OCI-LY3 (cell line): Measurements from ENCODE around the gene TAF1A.

Experiments
- H2AFZ ChIP-seq: fragments of 200-600, 300-600 bp; shearing (Covaris generic); 2 replicates; pipeline ENCODE4 v1.6.0; 2014; ENCODE audit warnings: antibody characterized with exemption, low read depth, low read length
- H3K27ac ChIP-seq: fragments of 200-600, 300-600 bp; sonication (generic); 2 replicates; pipeline ENCODE4 v1.5.1; 2014; ENCODE audit warnings: mild to moderate bottlenecking, low read length, moderate library complexity, mixed read lengths
- H3K27me3 ChIP-seq: fragments of 200-600, 300-600 bp; sonication (generic); 2 replicates; pipeline ENCODE4 v1.6.1; 2014; ENCODE audit warnings: low read depth, low read length, mixed read lengths
- H3K36me3 ChIP-seq: fragments of 200-600, 300-600 bp; sonication (generic); replicated peaks from 2 replicates; pipeline ENCODE3; 2014; ENCODE audit warnings: low read depth, low read length, mixed read lengths
- H3K4me1 ChIP-seq: fragments of 300-600, 200-600 bp; sonication (generic); 2 replicates; pipeline ENCODE4 v1.6.1; 2014; ENCODE audit warnings: low read length, mixed read lengths
- H3K4me2 ChIP-seq: fragments of 200-600, 300-600 bp; sonication (generic); 2 replicates; pipeline ENCODE4 v1.6.1; 2014; ENCODE audit warnings: low read length, mixed read lengths
- H3K4me3 ChIP-seq: fragments of 300-600, 200-600 bp; sonication (generic); 2 replicates; pipeline ENCODE4 v1.5.1; 2014; ENCODE audit warnings: antibody characterized with exemption, mild to moderate bottlenecking, low read length, moderate library complexity
- H3K79me2 ChIP-seq: fragments of 300-600, 200-600 bp; shearing (Covaris generic); 2 replicates; pipeline ENCODE4 v1.6.1; 2014; ENCODE audit warnings: mild to moderate bottlenecking, low read length, mixed read lengths
- H3K9ac ChIP-seq: fragments of 300-600, 200-600 bp; shearing (Covaris generic); 2 replicates; pipeline ENCODE4 v1.6.0; 2014; ENCODE audit warnings: mild to moderate bottlenecking, low read length, moderate library complexity
- H3K9me3 ChIP-seq: fragments of 200-600, 300-600 bp; shearing (Covaris generic); 2 replicates; pipeline ENCODE4 v1.6.1; 2014; ENCODE audit warnings: low read length, mixed read lengths; ENCODE audit not compliant: insufficient read depth
- H4K20me1 ChIP-seq: fragments of 200-600, 300-600 bp; sonication (generic); 2 replicates; pipeline ENCODE4 v1.6.1; 2016; ENCODE audit warnings: low read length, mixed read lengths; ENCODE audit not compliant: insufficient read depth
- EZH2phosphoT487 ChIP-seq: fragments of 200-600 bp; shearing (Covaris generic); IDR thresholded peaks from 2 replicates; pipeline ENCODE4 v1.6.1; 2018; ENCODE audit warnings: antibody characterized with exemption, mixed run types, low read depth
- TF ChIP-seq, protein P1 (sequence below): fragments of 200-600, 300-600 bp; sonication (generic); IDR thresholded peaks from 2 replicates; pipeline ENCODE4 v1.5.1; 2014; ENCODE audit warnings: antibody characterized with exemption, low read length, low read depth

The TAF1A gene

DNA sequence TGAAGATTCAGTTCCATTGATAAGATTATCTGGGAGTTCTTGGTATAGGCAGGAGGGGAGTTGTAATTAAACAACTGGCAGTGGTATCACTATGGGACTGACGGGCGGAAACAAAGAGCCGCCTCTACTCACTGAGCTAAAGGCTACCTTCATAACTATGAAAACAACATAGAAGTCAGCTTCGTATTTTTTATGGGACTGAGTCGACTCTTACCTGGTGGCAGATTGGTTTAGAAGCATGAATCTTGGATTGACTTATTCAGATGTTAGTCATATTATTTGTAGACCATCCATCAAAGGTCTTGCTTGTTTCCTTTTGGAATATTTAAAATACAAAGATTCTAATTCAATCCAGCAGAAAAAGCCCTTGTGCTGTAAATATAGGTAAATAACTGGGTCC is 35.6 kb downstream of the TAF1A start:
- no peak overlapping the region for H3K4me2 ChIP-seq
- no peaks in the 10 kb centered on the region for H3K79me2 ChIP-seq
- no peaks in the 10 kb centered on the region for H3K4me1 ChIP-seq
- H4K20me1 ChIP-seq, result 0 out of 2 replicates have a peak, but pooled peaks cover 4% of the 10 kb centered on the region
- TF ChIP-seq, protein P1, sequence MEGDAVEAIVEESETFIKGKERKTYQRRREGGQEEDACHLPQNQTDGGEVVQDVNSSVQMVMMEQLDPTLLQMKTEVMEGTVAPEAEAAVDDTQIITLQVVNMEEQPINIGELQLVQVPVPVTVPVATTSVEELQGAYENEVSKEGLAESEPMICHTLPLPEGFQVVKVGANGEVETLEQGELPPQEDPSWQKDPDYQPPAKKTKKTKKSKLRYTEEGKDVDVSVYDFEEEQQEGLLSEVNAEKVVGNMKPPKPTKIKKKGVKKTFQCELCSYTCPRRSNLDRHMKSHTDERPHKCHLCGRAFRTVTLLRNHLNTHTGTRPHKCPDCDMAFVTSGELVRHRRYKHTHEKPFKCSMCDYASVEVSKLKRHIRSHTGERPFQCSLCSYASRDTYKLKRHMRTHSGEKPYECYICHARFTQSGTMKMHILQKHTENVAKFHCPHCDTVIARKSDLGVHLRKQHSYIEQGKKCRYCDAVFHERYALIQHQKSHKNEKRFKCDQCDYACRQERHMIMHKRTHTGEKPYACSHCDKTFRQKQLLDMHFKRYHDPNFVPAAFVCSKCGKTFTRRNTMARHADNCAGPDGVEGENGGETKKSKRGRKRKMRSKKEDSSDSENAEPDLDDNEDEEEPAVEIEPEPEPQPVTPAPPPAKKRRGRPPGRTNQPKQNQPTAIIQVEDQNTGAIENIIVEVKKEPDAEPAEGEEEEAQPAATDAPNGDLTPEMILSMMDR, result no peak
- no peak for TF ChIP-seq EZH2phosphoT487
- no peaks in the 10 kb centered on the region for H3K27me3 ChIP-seq
- no peak overlapping the region for H3K27ac ChIP-seq
- no peak overlapping the region for H3K9ac ChIP-seq
- peaks cover 15% of the 10 kb centered on the region for H3K36me3 ChIP-seq
- no peak overlapping the region for H2AFZ ChIP-seq
- no peaks in the 10 kb centered on the region for H3K9me3 ChIP-seq
- no peak overlapping the region for H3K4me3 ChIP-seq

DNA sequence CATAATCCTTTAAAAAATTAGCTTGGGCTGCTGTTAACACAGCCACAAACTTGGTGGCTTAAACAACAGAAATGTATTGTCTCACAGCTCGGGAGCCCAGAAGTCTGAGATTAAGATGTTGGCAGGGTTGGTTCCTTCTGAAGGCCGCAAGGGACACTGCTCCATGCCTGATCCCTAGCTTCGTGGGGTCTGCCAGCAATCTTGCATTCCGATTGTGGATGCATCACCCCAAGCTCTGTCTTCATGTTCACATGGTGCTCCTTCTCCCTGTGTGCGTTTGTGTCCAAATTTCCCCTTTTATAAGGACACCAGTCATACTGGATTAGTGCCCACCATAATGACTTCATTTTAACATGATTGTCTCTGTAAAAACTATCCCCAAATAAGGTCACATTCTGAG is 36.9 kb downstream of the TAF1A start:
- no peaks in the 10 kb centered on the region for H3K79me2 ChIP-seq
- H4K20me1 ChIP-seq, result 0 out of 2 replicates have a peak, but pooled peaks cover 4% of the 10 kb centered on the region
- H3K4me3 ChIP-seq, result no peak overlapping the region
- H3K9me3 ChIP-seq, result no peaks in the 10 kb centered on the region
- TF ChIP-seq, protein P1, result no peak
- no peak for TF ChIP-seq EZH2phosphoT487
- no peak overlapping the region for H3K9ac ChIP-seq
- H2AFZ ChIP-seq, result no peak overlapping the region
- H3K27ac ChIP-seq, result no peak overlapping the region
- no peak overlapping the region for H3K4me2 ChIP-seq
- H3K36me3 ChIP-seq, result peaks cover 15% of the 10 kb centered on the region
- no peaks in the 10 kb centered on the region for H3K27me3 ChIP-seq
- H3K4me1 ChIP-seq, result no peaks in the 10 kb centered on the region

DNA sequence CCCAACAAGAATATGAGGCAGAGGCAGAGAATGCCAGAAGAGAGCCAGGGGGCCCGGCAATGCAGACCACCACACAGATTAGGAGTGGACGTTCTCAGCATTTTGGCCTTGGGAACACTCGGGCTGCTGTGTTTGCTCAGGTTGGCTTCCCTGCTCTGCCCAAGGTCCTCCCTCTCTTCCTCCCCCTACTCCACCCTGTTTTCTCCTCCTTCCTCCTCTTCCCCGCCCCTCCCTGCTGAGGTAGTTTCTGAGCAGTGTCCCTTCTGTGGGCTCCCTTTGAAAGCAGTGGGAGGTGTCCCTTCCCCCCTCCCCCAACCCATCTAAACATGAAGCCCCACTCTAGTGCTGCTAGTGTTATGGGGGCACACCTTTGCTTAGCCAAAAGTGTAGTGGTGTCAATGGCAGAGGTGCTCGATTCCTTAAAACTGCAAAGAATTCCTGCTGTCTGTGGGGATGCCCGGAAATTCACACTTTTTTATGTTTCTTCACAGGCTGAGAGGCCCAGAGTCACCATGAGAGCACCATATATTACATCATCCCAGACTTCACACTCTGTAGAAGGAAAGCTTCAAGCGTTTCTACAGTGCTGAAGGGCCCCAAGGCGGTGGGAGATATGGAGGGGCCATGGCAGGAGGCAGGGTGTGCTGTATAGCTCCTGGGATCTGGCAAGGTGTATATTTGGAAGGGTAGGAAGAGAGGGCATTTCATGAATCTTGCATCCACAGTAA is 41.6 kb downstream of the TAF1A start, which contains the start of gene HHIPL2:
Gene HHIPL2 (minus strand): TSS at position 161 of the 728 bp plus-strand sequence. CDS start 60 bp downstream, at position 101.
- no peak for TF ChIP-seq EZH2phosphoT487
- TF ChIP-seq, protein P1, result no peak
- H3K27ac ChIP-seq, result no peak within 1 kb of the TSS
- H3K9ac ChIP-seq, result no peak within 1 kb of the TSS
- no peak within 1 kb of the TSS for H3K4me3 ChIP-seq
- H4K20me1 ChIP-seq, result no peaks in the 10 kb centered on the region
- H3K36me3 ChIP-seq, result no peaks in the 10 kb centered on the region
- H3K4me1 ChIP-seq, result no peaks in the 10 kb centered on the region
- H3K79me2 ChIP-seq, result no peaks in the 10 kb centered on the region
- no peak within 1 kb of the TSS for H3K4me2 ChIP-seq
- peaks cover 6% of the 10 kb centered on the region; the same call in 1 of the 2 replicates for H3K27me3 ChIP-seq
- H2AFZ ChIP-seq, result no peak within 1 kb of the TSS
- no peaks in the 10 kb centered on the region for H3K9me3 ChIP-seq

- H3K4me3 ChIP-seq, result no peak overlapping the region
- H3K9ac ChIP-seq, result no peak overlapping the region
- H3K4me1 ChIP-seq, result no peaks in the 10 kb centered on the region
- H2AFZ ChIP-seq, result no peak overlapping the region
- peaks cover 6% of the 10 kb centered on the region; the same call in 1 of the 2 replicates for H3K27me3 ChIP-seq
- H3K27ac ChIP-seq, result no peak overlapping the region
- no peaks in the 10 kb centered on the region for H4K20me1 ChIP-seq
- no peaks in the 10 kb centered on the region for H3K36me3 ChIP-seq
- TF ChIP-seq, protein P1, result no peak
- no peak for TF ChIP-seq EZH2phosphoT487
- no peaks in the 10 kb centered on the region for H3K79me2 ChIP-seq
- H3K9me3 ChIP-seq, result no peaks in the 10 kb centered on the region
- no peak overlapping the region for H3K4me2 ChIP-seq
These were observed 42.5 kb downstream of the TAF1A start for GRCh38 chr1:222547260-222547614.
